NCI-H2081 treated with DMSO at 0.1 percent for 48 hours (cell line): Measurements from ENCODE around the gene PXN.

Experiments used
- DNase-seq: peaks from one replicate; lab custom pipeline; 2025; lab: John Stamatoyannopoulos, UW

Gene PXN

GRCh38 chr12:120172053-120172452 is 93.5 kb downstream of the PXN start:
- DNase-seq, result no peak

GRCh38 chr12:120170631-120171030 is 94.9 kb downstream of the PXN start:
- DNase-seq, result no peak

DNA sequence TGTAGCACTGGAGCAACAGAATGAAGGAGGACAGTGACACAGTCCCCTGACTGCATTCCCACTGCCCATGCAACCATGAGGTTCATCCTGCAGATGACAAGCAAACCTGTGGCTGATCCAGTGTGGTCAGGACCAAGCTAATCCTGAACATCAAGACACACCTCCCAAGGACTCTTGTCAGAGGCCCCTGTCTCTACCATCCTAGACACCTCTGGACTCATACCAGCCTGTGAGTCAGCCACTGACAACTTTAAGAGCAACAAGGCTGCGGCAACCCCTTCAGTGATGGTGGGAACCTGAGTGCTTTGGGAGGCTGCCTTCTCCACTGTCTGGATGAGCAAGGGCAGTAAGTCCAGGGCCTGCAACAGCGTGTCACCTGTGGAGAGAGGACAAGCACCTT is 95.6 kb downstream of the PXN start:
- DNase-seq, result no peak

GRCh38 chr12:120168337-120168736 is 97.2 kb downstream of the PXN start:
- DNase-seq, result no peak

- no peak for DNase-seq
Measured at GRCh38 chr12:120167529-120168095, 97.9 kb downstream of the PXN start.

DNA sequence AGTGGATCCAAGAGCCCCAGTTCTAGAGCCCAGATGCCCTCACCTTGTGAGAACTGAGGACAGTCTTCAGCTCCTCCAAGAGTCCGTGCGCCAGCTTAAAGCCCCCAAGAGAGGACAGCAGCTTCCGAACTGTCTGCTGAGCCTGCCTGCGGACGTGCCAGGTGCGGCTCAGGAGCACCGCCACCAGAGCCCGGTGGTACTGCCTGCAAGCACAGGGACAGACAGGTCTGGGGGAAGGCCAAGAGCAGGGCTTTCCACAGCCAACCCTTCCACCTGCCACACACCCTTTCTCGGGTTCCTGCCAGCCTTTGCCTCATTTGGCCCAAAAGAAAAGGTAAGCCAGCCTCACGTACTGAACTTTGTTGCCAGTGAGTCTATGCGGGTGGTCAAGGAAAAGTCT is 101.2 kb downstream of the PXN start:
- DNase-seq, result no peak

DNA sequence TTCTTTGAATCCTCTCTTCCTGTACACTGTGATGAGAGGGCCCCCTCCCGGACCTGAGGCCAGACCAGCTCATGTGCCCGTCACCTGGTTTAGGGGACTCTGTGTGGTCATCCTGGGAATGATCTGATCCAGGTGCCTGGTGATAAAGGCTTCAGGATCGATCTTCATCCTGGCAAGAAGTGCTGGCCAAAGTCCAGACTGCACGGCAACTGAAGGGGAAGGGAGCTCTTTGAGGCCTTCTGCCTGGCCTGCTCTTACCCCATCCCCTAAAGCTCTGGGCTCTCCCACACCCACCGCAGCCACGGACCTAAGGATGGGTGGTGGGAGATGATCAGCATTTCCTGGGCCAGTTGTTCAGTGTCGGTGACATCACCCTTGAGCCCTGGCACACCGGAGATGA is 102.8 kb downstream of the PXN start:
- DNase-seq, result no peak

- DNase-seq, result no peak
Measured at GRCh38 chr12:120161852-120162251, 103.7 kb downstream of the PXN start.
